ENCODE measurements around the gene TCEAL3.

- TF ChIP-seq CTCF (IDR thresholded peaks at IDR 0.05) (no peak), POLR2A (IDR thresholded peaks at IDR 0.05) (no peak)
These were observed 21.5 kb upstream of the TCEAL3 start for GRCh38 chrX:103586314-103586646.
